RWPE1 (cell line): ENCODE results near the gene NRG3.

Experiments used
- CTCF ChIA-PET: fragments of 350-600 bp; sonication (Branson Sonifier 250); formaldehyde crosslinking; extraction: SDS; loops from one replicate; lab custom pipeline; 2021; lab: Yijun Ruan, JAX
- POLR2A ChIA-PET: fragments of 400-600 bp; formaldehyde crosslinking; extraction: SDS; loops from one replicate; lab custom pipeline; 2020; ENCODE audit warnings: antibody characterized with exemption; ENCODE audit not compliant: low non-redundant PET; lab: Yijun Ruan, JAX
- DNase-seq: peaks from one replicate; pipeline ENCODE4 v3.0.0; 2012; ENCODE audit warnings: low spot score
- H3K27ac ChIP-seq: fragments of 450-650 bp; 2 replicates; pipeline ENCODE4 v1.5.1; 2017
- CTCF ChIP-seq: fragments of 450-650 bp; conservative IDR thresholded peaks from 2 replicates; pipeline ENCODE4 v1.5.1; 2017; ENCODE audit warnings: low read depth, mild to moderate bottlenecking

Gene NRG3

GRCh38 chr10:82621680-82622079, 746.7 kb downstream of the NRG3 start:
- TF ChIP-seq CTCF = no peak
- DNase-seq = no peak
- CTCF ChIA-PET = no interaction called here
- POLR2A ChIA-PET = no interaction called here
- no peak overlapping the region for H3K27ac ChIP-seq

GRCh38 chr10:82622479-82622878, 747.5 kb downstream of the NRG3 start:
- ChIA-PET CTCF (no interaction called here), POLR2A (no interaction called here)
- TF ChIP-seq CTCF = no peak
- no peak overlapping the region for H3K27ac ChIP-seq
- DNase-seq = no peak

GRCh38 chr10:82625512-82626189, 750.7 kb downstream of the NRG3 start:
- ChIA-PET CTCF (no interaction called here), POLR2A (no interaction called here)
- no peak for TF ChIP-seq CTCF

GRCh38 chr10:82628373-82628772, 753.4 kb downstream of the NRG3 start:
- POLR2A ChIA-PET = no interaction called here
- CTCF ChIA-PET = interaction anchor here (0.6 kb wide), 1 partner anchor 1379 kb away, joined by 3 read pairs; no protein-coding TSS in a partner anchor
- H3K27ac ChIP-seq = no peak overlapping the region
- no peak for TF ChIP-seq CTCF
- no peak for DNase-seq

More at GRCh38 chr10:82625512-82626189, 750.7 kb downstream of the NRG3 start:
- no peak overlapping the region for H3K27ac ChIP-seq
- DNase-seq = no peak

- POLR2A ChIA-PET = no interaction called here
- H3K27ac ChIP-seq = no peak overlapping the region
Observed at GRCh38 chr10:82643076-82643475, 768.1 kb downstream of the NRG3 start.

GRCh38 chr10:82643601-82644000, 768.6 kb downstream of the NRG3 start:
- POLR2A ChIA-PET = no interaction called here
- DNase-seq = no peak
- TF ChIP-seq CTCF = no peak
- CTCF ChIA-PET = interaction anchor here (0.7 kb wide), 1 partner anchor 38 kb away, joined by 3 read pairs; no protein-coding TSS in a partner anchor
- H3K27ac ChIP-seq = no peak overlapping the region

More at GRCh38 chr10:82643076-82643475, 768.1 kb downstream of the NRG3 start:
- CTCF ChIA-PET = no interaction called here
- TF ChIP-seq CTCF = no peak
- no peak for DNase-seq
